VCaP (cell line): ENCODE data around the gene FAM120C.

Experiments
- H3K27ac ChIP-seq: fragments of 450-650 bp; 2 replicates; pipeline ENCODE4 v1.5.1; 2017
- TF ChIP-seq, protein P1 (sequence below): fragments of 450-650 bp; conservative IDR thresholded peaks from 2 replicates; pipeline ENCODE4 v1.5.1; 2017; ENCODE audit warnings: mild to moderate bottlenecking, moderate library complexity

The FAM120C gene

GRCh38 chrX:54177306-54177705 is 5.7 kb downstream of the FAM120C start:
- TF ChIP-seq, protein P1, sequence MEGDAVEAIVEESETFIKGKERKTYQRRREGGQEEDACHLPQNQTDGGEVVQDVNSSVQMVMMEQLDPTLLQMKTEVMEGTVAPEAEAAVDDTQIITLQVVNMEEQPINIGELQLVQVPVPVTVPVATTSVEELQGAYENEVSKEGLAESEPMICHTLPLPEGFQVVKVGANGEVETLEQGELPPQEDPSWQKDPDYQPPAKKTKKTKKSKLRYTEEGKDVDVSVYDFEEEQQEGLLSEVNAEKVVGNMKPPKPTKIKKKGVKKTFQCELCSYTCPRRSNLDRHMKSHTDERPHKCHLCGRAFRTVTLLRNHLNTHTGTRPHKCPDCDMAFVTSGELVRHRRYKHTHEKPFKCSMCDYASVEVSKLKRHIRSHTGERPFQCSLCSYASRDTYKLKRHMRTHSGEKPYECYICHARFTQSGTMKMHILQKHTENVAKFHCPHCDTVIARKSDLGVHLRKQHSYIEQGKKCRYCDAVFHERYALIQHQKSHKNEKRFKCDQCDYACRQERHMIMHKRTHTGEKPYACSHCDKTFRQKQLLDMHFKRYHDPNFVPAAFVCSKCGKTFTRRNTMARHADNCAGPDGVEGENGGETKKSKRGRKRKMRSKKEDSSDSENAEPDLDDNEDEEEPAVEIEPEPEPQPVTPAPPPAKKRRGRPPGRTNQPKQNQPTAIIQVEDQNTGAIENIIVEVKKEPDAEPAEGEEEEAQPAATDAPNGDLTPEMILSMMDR = no peak
- H3K27ac ChIP-seq = no peak overlapping the region

GRCh38 chrX:54173791-54174190 is 9.3 kb downstream of the FAM120C start:
- TF ChIP-seq, protein P1 = no peak
- H3K27ac ChIP-seq = no peak overlapping the region

- H3K27ac ChIP-seq = no peak overlapping the region
- TF ChIP-seq, protein P1 = no peak
Observed at GRCh38 chrX:54172455-54172854, 10.6 kb downstream of the FAM120C start.

- TF ChIP-seq, protein P1 = no peak
Observed at GRCh38 chrX:54171527-54172250, 11.4 kb downstream of the FAM120C start.

DNA sequence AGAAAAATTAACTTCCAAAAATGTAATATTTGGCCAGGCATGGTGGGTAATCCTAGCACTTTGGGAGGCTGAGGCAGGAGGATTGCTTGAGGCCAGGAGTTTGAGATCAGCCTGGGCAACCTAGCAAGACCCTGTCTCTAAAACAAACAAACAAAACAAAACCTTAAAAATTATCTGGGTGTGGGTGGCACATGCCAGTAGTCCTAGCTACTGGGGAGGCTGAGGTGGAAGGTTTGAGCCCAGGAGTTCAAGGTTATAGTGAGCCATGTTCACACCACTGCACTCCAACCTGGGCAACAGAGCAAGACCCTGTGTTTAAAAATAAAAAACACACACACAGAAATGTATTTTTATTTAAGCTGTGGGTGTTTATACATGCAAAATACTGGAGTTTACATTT is 12.0 kb downstream of the FAM120C start:
- TF ChIP-seq, protein P1 = no peak
- H3K27ac ChIP-seq = no peak overlapping the region

More at GRCh38 chrX:54171527-54172250, 11.4 kb downstream of the FAM120C start:
- no peak overlapping the region for H3K27ac ChIP-seq

DNA sequence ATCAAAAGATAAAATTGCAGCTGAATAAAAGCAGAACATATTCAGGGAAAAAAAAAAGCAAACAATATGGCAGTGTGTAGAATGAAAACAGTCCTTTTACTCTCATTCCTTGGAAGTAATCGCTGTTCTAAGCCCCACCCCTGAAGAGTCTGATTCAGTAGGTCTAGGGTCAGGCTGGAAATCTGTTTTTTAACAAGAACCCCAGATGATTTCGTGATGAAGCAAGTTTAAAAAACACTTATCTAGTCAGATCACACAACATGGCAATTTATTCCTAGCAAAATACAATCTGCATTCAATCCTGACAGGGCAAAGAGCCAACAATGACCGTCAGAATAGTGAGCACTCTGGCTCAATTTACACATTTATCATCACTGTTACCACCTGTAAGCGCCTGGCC is 16.1 kb downstream of the FAM120C start:
- no peak overlapping the region for H3K27ac ChIP-seq
- TF ChIP-seq, protein P1 = no peak

DNA sequence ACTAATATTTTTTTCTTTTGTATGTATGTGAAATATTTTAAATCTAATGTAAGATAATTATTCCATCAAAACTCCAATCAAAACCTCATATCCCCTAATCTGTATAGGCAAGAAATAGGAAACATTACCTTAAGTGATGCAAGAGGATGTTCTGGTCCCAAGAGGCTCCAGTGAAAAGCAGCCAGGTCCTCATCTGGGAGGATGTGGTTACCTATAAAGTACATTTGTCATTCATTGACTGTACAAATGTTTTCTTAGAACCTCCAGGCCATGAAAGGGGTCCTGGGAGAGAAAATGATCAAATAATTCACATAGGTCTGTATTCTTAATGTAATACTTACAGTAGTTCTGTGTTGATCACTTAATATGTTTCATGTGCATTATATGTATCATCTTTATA is 25.5 kb downstream of the FAM120C start:
- TF ChIP-seq, protein P1 = no peak
- no peak overlapping the region for H3K27ac ChIP-seq
